Activated CD4-positive, alpha-beta T cell treated with anti-CD3 and anti-CD28 coated beads, Interleukin-2, amount 50 U/mL, for 16 hours (primary cell): Measurements from ENCODE around the gene MIDN.

Source experiments
- DNase-seq: peaks from one replicate; pipeline ENCODE4 v3.0.0-alpha.2; 2020

The MIDN gene

DNA sequence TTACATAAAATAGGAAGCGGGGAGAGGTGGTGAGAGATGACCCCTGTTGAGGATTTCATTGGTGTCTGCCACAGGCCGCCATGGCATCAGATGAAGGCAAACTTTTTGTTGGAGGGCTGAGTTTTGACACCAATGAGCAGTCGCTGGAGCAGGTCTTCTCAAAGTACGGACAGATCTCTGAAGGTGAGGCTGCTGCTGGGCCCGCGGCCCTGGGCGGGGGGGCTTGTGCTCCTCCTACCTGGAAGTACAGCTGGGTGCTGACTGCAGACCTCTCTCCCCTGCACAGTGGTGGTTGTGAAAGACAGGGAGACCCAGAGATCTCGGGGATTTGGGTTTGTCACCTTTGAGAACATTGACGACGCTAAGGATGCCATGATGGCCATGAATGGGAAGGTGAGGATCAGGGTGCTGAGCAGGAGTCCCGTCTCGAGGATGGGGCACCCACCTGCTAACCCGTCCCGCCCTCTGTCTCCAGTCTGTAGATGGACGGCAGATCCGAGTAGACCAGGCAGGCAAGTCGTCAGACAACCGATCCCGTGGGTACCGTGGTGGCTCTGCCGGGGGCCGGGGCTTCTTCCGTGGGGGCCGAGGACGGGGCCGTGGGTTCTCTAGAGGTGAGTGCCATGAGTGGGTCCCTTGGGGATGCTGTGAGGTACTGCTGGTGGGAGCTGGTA, 22.6 kb downstream of the MIDN start:
- no peak for DNase-seq

DNA sequence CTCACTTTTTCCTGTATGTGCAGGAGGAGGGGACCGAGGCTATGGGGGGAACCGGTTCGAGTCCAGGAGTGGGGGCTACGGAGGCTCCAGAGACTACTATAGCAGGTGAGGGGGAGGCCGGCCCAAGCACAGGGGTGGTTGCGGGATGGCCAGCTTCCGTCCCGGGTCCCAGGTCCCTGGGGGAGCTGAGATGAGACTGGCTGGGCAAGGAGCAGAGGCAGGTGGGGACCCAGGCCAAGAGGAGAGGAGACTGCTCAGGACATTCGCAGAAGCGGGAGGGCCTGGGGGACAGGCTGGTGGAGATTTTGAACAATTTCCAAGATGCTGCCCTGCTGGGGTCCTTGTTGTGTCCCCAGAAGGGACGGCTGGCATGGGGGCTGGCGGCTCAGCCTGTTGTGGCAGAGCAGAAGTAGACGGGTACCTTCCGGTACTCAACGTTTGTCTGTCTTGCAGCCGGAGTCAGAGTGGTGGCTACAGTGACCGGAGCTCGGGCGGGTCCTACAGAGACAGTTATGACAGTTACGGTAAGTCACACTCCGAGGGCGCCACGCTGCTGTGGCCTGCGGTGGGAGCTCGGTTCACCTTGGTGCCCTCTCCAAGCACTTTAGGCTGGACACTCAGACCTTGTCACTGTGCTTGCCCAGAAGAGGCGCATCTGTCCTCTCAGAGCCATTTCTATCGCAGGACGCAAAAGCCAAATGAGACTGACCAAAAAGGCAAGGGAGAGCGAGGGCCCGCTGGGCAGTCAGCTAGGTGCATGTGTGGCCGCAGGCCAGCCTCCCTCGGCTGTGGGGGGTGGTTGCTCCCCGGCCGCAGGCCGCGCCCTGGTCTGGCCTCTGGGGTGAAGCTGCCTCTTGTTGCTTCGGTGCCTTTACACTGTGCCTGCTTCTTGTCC, 23.4 kb downstream of the MIDN start:
- DNase-seq: no peak

DNA sequence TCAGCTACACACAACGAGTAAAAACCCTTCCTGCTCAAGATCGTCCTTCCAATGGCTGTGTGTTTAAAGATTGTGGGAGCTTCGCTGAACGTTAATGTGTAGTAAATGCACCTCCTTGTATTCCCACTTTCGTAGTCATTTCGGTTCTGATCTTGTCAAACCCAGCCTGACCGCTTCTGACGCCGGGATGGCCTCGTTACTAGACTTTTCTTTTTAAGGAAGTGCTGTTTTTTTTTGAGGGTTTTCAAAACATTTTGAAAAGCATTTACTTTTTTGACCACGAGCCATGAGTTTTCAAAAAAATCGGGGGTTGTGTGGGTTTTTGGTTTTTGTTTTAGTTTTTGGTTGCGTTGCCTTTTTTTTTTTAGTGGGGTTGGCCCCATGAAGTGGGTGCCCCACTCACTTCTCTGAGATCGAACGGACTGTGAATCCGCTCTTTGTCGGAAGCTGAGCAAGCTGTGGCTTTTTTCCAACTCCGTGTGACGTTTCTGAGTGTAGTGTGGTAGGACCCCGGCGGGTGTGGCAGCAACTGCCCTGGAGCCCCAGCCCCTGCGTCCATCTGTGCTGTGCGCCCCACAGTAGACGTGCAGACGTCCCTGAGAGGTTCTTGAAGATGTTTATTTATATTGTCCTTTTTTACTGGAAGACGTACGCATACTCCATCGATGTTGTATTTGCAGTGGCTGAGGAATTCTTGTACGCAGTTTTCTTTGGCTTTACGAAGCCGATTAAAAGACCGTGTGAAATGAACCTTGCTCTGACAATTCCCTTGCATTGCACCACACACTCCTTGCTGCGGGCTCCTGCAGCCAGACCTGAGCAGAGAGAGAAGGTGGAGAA, 24.3 kb downstream of the MIDN start:
- DNase-seq: no peak

DNA sequence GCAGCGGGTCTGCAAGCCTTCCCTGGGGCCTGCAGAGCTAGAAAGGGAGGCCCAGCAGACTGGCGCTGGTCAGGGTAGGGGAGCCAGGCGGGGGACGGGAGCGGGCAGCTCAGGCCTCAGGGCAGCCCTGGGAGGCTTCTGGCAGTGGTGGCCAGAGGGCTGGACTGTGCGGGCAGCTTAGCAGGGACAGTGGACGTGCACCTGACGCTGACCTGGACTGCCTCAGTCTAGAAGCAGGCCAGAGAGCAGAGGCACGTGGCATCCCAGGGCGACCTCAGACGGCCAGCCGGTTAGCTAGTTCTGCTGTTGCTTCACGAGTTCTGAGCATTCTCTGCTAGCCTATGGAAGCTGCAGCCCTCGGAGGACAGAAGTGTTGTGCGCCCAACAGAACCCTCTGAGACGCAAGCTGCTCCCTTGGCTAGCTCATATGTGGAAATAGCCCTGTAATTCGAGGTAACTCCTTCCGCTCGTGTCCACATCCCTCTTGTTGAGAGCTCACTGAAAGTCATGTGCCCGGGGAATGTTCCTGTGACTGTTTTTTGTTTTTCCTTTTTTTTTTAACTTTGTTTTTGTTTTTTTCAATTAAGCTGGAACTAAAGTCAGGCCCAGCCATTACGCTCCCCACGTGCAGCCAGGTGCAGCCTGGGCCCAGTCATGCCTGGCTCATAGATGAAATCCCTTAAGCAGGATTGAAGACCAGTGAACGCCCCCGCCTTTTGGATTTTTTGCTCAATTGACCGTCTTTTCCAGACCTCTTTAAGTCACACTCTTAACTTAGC, 25.1 kb downstream of the MIDN start:
- DNase-seq: no peak

DNA sequence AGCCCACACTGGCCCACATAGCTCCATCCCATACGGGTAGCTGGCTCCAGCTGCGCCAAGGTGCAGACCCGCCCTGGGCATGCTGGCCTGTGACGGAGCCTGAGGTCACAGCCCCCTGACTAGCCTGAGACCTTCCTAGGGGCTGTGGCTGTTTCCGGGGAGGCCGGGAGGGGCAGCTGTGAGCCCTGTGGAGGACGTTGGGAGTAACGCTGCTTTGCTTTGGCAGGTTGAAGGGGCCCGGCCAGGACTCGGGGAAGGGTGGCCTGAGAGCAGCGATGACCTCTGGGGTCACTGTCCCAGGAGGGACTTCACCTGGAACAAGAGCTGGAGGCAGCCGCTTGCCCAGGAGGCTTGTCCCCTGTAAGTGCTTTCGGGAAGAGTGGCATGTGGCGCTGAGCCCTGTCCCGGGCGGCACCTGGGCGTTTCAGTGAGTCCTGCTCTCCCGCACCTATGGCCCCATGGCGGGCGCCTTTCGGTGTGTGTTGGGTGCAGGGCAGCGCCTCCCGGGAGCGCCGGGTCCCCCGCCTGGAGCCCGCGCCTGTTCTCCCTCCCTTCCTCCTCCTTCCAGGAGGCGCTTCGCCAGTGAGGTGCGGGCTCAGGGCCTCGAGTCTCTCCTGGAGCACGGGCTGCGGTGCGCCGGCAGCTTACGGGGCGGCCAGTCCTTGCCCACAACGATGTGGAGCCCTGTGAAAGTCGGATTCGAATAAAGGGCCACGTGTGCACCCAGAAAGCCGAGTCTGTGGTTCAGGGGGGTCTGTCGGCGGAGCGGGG, 25.9 kb downstream of the MIDN start:
- DNase-seq: no peak

DNA sequence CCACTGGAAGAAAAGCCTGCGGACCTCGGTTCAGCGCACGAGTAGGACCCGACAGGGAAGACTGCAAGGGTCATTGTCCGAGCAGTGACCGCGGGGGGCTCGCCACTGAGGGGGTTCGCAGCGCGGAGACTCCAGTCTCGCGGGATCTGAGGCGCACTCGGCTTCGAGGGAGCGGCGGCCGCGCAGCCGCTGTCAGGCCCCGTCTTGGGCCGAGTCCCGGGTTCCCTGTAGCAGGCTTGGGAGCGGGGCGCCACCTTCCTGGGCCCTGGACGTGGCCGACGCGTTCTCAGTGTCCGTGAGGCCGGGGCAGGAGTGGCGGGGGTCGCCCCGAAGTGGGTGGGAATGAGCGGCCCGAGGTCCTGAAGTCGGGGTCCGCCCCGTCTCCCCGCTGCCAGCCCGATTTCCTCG, 26.5 kb downstream of the MIDN start:
- no peak for DNase-seq

DNA sequence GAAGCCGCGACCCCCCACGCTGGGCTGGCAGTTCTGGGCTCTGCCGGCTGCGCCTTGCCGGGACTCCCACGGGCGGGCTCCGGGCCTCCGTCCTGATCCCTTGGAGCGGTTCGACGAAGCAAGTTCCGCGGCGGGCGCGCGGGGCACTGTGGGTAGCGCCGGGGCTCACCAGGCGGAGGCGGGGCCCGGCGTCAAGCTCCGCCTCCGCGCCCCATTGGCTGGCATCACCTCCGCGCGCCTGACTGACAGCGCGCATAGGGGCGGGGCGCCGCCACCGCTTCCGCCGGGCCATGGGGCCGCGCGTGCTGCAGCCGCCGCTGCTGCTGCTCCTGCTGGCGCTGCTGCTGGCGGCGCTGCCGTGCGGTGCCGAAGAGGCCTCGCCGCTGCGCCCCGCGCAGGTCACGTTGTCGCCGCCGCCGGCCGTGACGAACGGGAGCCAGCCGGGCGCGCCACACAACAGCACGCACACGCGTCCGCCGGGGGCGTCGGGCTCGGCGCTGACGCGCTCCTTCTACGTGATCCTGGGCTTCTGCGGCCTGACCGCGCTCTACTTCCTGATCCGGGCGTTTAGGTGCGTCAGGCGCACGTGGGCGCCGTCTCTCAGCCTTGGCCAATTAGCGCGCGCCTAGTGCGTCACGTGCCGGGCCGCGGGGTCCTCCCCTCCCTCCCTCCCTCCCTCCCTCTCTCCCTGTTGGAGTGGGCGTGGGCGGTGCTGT, 27.0 kb downstream of the MIDN start, which contains the start of gene FAM174C:
Gene FAM174C, plus strand, starts transcription at position 271 of the 716 bp plus-strand sequence. Its CDS starts 20 bp downstream, at position 291.
- peak; percentile 98 for DNase-seq

DNA sequence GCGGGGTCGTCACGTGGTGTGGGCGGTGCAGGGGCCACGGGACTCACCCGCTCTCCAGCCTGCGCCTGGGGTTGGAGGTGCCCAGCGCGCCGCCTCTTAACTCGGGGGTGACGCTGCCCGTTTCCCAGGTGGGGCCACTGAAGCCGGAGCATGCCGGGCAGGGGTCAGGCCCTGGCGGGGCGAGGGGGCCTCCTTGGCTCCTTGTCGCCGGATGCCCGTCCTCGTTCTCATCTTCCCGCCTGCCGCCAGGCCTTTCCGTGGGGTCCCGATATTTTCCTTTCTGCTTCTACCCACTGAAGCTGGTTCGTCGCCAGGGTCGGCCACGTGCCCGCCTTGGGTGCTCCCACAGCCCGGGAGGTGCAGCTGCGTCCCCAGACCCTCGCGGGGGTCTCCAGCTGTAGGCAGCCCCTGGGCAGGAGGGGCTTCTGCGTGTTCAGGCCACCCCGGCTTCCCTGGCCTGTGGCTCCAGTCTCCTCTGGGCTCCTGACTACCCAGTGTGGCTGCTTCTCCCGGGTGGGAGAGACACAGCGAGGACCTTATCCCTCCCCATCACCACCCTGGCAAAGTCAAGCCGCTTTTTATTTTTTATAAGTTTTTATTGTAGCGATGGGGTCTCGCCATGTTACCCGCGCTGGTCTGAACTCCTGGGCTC, 27.7 kb downstream of the MIDN start:
- no peak for DNase-seq

DNA sequence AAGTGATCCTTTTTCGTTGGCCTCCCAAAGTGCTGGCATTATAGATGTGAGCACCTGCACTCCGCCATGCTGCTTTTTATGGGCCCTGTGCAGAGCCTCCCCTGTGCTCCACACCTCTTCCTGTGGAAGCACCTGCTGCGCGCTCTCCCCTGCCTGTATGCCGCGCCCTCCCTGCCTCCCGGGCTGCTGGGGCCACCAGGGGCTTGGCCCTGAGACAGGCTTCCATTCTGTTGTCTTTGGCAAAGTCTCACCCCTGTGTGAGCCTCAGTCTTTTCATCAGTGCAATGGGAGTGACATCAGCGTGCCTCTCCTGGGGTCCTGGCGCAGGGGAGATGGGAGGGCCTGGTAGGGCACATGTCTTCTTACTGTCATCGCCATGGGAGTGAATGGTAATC, 28.2 kb downstream of the MIDN start:
- peak; percentile 43 for DNase-seq

DNA sequence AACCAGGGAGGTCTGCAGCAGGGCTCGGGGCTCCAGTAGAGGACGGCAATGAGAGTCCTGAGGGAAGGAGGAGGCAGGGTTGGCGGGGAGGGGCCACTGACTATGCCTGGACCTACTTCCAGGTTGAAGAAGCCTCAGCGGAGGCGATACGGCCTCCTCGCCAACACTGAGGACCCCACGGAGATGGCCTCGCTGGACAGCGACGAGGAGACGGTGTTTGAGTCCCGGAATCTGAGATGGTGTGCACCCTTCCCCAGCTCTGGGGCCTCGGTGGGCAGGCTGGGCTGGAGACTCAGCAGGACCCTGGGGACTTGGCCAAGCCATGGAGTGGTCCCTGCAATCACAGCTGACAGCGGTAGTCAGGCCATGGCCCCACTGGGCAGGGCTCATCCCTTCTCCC, 28.7 kb downstream of the MIDN start:
- no peak for DNase-seq

DNA sequence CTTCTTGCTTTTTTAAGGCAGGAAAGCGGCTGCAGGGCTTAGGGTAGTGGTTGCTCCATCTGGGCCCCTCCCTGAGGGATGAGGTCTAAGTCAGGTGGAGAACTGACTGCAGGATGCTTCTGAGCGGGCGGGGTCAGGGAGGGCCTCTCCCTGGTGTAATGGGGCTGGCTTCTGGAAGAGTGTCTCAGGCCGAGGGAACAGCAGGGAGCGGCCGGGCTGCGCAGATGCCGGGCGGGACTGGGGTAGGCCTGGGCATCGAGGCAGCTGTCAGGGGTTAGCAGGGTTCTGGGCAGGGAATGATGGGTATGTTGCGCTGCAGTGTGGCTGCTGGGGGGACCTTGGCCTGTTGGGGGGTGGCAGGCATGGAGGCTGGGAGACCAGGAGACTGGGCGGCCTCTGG, 29.7 kb downstream of the MIDN start:
- DNase-seq: no peak

DNA sequence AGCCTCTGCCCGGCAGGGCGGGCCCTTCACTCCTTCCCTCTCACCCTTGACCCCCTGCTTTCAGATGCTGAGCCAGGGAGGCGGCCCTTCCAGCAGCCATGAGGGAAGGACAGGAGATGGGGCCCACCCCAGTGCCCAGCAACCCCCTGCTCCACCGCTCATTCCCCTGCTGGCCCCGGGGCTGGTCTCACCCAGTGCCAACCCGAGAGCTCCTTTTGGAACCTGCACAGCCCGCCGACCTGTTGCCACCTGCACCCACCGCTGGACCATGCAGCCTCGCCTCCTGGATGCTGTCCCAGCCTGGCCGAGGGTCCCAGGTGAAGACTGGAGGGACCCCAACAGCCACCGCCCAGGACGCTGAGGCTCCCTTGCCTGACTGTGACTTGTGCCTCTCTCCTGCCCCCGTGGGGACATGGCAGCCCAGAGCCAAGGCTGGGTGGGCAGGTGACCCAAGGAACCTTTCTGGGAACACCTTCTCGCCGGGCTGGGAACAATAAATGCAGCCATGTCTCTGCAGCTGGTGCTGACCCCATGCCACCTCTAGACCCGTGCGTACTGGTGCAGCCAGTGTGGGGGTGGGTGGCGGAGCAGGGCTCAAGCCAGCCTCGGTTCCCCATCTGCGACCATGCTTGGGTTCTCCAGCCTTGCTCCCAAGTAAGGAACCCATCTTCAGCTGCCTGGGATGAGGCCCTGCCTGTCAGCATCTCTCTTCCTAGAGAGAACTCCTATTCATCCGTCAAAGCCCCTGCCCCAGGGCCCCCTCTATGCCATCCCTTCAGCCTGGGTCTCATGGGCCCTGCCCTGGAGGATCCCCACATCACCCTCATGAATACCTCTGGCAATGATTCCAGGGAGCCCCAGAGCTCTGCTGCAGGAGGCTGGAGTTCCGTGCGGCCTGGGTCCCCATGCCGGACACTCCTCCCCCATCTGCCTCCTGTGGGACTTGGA, 30.6 kb downstream of the MIDN start:
- no peak for DNase-seq

DNA sequence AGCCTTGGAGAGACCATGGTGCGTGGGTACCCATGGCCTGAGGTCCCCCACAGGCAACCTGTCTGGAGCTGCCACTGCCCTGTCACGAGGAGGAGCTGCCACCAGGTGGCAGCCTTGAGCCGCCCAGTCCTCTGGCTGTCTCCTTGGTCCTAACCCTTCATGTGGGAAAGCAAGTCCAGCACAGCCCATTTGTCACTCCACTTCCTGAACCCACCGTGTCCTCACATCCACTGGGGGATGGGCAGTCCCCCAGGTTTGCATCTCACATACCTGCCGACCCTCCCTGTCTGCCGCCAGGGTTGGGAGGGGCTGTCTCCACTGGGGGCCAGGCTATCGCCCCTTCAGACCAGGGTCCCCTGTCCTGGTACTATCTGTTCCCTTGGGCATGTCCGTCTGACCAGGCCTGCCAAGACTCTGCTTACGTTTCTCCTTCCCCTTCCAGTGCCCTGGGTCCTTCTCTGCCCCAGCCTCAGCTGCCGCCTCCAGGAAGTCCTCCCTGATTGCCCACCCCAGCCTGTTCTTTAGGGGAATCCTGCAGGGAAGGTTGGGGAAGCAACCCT, 31.5 kb downstream of the MIDN start:
- peak; percentile 85 for DNase-seq

DNA sequence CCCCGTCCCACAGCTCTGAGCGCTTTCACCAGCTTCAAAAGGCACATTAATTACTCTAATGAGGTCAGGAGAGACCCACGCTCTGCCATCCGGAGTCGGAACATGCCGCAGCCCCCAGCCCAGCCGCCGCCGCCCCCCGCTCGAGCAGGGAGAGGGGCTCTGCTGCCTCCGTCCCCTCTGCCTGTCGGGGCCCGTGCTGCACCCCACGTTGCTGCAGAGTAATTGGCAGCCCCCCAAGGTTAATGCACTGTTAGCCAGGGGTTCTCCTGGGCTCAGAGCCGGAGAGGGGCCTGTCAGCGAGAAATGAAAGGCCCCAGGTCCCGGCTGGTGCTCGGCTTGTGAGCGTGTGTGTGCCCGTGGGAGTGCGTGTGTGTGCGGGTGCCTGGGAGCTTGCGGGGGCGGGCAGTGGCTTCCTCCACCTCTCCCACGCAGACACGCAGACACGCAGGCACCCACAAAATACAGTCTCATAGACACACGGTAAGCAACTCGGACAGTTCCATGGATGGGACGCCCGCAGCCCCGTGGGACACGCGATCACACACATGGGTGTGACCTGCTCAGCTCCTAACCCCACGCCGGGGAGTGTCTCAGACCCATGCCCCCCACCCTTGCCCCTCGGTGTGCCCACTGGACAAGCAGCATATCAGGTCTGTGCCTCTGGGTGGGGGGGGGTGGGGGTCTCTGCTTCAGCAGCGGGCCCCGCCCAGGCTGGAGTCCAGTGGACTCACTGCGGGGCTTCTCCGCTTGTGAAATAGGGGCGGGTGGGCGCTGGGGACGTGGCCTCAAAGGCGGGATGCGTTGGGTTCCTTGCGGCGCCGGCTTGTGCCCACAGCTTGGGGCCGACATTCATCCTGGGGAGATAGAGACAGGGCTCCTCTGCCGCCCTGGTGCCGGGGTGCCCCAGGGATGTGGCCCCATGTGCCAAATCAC, 32.5 kb downstream of the MIDN start:
- DNase-seq: no peak

DNA sequence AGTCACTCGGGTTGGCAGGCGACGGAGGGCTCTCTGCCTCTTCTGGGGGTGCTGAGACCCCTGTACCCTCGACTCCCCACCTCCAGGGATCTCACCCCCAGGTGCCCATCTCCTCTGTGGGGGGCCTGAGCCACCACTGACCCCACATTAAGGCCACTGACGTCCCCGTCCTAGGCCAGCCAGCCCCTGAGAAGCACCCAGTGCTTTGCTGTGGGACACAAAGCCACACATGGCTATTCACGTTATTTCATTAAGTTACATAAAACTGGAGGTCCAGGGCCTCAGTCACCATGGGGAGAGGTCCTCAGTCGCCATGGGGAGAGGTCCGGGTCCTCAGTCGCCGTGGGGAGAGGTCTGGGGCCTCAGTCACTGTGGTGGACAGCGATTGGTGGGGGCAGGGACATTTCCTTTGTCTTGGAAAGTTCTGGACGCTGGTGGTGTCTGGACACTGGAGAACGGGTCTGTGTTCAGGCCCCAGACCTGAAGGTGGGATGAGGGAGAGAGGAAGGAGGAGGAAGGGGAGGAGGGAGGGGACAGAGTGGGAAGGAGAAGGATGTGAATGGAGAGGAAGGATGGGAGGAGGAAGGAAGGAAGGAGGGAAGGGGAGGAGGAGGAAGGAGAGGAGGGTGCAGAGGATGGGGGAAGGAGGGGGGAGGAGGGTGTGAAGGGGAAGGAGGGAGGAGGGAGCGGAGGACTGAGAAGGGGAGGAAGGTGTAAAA, 33.3 kb downstream of the MIDN start:
- DNase-seq: no peak

DNA sequence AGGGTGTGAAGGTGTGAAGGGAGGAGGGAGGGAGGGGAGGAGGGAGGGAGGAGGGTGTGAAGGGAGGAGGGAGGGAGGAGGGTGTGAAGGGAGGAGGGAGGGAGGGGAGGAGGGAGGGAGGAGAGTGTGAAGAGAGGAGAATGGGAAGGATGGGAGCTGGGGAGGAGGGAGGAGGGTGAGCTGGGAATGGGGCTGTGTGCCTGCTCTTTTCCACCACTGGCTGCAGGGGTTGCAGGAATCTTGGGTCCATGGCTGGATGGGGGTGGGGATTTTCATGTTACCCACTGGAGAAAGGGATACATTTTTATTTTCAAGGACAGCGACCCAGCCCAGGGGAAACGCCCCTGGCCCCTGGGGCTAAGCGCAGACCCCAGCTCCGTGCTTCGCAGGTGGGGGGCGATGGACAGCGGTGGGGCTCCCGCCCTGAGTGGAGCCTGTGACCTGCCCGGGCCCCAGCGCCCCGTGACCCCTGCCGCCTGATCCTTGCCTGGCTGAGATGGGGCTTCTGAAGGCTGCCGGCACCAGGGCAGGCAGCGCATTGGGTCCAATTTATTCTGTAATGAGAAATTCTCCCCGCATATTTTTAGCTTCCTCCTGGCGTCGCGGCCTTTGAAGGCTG, 34.3 kb downstream of the MIDN start:
- DNase-seq: no peak
